Activated CD4-positive, alpha-beta T cell treated with anti-CD3 and anti-CD28 coated beads for 48 hours (primary cell): ENCODE results near the gene VWF.
"Not testable (repeated sequence)": the region's sequence is repeated elsewhere in the genome, so short reads cannot be mapped to it uniquely, and the experiment has no call there.

ENCODE experiments used
- DNase-seq: peaks from one replicate; pipeline ENCODE4 v3.0.0-alpha.2; 2020

The VWF gene

DNA sequence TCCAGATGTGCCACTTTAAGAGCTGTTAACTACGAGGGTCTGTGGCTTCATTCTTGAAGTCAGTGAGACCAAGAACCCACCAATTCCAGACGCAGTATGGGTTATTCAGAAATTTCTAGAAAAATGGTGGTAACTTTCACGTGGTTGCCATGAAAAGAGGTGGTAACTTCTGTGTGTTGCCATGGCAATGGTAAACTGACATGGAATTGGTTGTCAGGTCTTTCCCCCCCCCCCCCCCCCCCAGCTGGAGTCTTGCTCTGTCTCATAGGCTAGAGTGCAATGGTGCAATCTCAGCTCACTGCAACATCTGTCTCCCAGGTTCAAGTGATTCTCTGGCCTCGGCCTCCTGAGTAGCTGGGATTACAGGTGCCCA lies 18.8 kb upstream of the VWF start:
- DNase-seq: no peak

DNA sequence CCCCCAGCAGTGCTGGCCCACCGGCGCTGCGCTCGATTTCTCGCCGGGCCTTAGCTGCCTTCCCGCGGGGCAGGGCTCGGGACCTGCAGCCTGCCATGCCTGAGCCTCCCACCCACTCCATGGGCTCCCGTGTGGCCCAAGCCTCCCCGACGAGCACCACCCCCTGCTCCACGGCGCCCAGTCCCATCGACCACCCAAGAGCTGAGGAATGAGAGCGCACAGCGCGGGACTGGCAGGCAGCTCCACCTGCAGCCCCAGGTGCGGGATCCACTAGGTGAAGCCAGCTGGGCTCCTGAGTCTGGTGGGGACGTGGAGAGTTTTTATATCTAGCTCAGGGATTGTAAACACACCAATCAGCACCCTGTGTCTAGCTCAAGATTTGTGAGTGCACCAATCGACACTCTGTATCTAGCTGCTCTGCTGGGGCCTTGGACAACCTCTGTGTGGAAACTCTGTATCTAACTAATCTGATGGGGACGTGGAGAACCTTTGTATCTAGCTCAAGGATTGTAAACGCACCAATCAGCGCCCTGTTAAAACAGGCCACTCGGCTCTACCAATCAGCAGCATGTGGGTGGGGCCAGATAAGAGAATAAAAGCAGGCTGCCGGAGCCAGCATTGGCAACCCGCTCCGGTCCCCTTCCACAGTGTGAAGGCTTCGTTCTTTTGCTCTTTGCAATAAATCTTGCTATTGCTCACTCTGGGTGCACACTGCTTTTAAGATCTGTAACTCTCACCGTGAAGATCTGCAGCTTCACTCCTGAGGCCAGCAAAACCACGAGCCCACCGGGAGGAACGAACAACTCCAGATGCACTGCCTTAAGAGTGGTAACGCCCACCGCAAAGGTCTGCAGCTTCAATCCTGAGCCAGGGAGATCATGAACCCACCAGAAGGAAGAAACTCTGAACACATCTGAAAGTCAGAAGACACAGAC lies 18.2 kb upstream of the VWF start:
- peak; percentile 21 for DNase-seq

DNA sequence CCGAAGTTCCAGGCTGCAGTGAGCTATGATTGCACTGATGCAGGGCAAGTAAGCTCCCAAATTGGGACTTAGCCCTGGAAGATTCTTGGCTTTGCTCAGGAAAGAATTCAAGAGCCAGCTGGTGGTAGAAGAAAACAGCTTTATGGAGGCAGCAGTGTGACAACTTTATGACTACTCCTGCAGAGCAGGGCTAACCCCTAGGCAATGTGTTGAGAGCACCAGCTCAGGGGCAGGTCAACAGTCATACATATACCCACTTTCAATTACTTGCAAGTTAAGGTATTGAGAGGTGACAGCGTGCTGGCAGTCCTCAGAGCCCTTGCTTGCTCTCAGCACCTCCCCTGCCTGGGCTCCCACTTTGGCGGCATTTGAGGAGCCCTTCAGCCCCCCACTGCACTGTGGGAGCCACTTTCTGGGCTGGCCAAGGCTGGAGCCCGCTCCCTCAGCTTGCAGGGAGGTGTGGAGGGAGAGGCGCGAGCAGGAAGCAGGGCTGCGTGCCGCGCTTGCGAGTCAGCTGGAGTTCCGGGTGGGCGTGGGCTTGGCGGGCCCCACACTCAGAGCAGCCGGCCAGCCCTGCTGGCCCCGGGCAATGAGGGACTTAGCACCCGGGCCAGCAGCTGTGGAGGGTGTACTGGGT lies 17.4 kb upstream of the VWF start:
- DNase-seq: peak; percentile 42

DNA sequence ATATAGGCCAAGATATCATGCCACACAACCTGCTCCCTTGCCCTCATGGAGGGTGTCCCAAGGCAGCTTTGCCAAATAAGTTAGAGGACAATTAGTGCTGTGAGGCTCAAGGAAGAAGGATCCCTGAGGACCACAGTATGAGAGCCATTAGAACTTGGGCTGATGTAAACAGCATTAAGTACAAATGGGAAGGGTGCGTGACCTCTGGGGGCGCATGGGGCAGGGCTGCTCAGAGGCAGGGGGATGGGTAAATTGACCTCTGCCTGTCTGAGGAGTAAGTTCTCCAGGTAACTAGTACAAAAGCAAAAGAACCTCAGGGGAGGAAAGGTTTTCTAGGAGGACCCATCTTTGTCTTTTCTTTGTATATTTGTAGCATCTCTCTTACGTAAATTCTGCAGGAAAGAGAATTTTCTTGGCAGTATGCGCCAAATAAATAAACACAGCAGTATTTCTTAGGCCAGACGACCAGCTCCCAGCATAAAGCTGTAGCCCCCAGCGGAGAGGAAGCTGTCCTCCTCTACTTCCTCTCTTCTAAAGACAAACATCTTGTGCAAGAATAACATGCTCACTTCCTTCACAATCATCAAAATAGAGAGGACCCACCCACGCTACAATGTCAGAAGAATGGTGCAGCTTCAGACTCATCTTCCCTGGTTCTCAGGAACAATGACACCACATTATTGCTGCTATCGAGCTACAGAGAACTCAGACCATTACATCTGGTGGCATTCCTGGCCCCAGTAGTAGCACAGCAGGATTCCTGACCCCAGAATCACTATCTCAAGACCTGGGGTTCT lies 16.4 kb upstream of the VWF start:
- DNase-seq: peak; percentile 60

DNA sequence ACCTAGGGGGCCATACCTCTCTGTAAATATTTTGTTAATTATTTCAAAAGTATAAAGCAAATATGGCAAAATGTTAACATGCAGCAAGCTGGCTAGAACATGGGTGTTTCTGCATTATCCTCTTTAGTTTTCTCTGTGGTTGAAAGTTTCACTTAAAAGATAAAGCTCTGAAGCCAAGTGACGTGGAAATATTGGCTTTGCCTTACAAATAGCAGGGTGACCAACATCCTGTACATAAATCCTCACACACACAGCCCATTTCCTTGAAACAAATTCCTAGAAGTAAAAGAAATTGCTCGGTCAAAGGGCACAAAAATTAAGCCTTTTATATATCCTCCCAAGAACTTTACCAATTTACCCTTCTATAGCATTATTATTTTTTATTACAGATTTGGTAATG lies 10.6 kb upstream of the VWF start:
- DNase-seq: no peak

DNA sequence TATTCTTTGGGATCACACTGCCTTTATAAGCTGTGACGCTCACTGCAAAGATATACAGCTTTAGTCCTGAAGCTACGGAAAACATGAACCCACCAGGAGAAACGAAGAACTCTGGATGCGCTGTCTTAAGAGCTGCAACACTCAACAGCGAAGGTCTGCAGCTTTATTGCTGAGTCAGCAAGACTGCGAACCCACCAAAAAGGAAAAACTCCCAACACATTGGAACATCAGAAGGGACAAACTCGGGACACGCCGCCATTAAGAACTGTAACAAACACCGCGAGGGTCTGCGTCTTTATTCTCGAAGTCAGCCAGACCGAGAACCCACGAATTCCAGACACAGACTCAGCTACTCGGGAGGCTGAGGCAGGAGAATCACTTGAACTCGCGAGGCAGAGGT lies 9.2 kb upstream of the VWF start:
- DNase-seq: no peak

DNA sequence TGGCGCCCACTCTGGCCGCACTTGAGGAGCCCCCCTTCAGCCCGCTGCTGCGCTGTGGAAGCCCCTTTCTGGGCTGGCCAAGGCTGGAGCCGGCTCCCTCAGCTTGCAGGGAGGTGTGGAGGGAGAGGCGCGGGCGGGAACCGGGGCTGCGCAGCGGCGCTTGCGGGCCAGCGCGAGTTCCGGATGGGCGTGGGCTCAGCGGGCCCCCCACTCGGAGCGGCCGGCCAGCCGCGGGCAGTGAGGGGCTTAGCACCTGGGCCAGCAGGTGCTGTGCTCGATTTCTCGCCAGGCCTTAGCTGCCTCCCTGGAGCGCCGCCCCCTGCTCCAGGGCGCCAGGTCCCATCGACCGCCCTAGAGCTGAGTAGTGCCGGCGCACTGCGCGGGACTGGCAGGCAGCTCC lies 8.0 kb upstream of the VWF start:
- no peak for DNase-seq

DNA sequence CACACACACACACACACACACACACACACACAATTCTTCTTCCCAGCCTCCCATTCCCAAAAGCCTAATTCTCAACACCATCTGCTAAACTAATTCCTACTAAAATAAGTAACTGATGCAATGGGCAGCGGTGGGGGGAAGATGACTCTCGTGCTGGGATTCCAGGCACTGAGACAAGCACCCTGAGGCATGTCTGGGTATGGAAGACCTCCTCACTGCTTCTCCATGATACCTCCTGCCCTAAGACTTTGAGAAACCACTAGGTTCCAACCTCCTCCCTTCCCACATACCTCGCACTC lies 789 bp upstream of the VWF start:
- DNase-seq: no peak

DNA sequence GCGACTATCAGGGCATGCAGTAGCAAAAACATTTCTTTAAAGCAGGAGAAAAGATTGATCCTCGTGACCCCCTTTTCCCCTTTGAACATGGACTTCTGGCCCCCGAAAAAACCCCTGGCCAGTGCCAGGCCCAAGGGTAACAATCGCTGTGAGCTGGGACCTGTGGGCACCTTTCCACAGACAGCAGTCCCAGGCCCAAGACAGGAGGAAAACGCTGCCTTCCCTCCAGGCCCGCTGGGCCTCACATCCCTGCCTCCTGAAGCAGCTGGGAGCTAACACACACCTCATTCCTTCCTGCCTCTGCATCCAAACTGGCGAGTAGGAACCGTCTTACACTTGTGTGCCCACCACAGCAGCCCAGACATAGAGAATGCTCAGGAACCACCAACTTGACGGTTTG lies 1.2 kb downstream of the VWF start:
- DNase-seq: no peak

DNA sequence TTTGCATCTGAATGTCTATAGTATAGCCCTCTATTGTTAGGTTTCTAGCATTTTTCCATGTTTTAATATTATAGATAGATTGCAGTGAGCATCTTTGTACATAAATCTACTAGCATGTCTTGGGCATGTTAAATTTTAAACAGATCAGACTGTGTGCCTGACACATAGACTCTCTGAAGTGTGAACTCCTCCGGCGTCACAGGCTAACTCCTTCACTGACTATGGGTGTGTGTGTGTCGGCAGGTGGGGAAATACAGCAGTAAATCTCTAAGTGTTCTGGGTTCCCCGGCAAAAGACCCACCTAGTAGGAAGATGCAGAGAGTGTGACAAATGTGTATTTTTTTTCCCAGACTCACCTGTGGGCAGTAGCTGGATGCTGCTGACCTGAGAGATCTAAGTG lies 2.3 kb downstream of the VWF start:
- DNase-seq: no peak

DNA sequence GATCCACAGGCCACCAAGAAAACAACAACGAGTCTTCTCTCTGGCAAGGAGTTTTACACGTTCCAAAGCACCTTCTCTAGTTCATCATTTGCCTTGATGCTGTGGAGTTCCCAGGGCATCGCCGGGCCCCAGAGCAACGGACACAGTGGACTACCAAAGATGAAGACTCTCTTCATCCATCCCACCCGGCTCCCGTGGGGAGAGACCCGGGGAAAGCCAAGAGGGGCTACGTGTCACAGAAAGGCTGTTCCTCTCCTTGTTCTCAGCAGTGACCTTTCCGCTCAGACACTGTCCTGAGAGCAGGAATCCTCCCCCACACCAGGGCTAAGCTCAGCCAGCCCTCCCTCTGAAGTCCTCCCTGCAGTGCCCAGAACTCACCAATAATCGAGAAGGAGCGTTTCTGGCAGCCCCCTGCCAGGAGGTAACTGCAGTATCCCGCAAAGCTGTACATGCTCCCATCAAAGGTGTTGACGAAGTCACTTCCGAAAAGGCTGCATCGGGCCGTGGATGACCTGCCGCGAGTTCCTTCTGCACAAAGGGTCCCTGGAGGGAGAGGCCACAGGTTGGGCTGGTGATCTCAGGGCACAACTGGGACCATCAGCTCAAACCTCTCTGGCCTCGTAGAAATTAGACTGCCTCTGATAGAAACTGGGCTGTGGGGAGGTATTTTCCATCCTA lies 3.5 kb downstream of the VWF start:
- DNase-seq: no peak

DNA sequence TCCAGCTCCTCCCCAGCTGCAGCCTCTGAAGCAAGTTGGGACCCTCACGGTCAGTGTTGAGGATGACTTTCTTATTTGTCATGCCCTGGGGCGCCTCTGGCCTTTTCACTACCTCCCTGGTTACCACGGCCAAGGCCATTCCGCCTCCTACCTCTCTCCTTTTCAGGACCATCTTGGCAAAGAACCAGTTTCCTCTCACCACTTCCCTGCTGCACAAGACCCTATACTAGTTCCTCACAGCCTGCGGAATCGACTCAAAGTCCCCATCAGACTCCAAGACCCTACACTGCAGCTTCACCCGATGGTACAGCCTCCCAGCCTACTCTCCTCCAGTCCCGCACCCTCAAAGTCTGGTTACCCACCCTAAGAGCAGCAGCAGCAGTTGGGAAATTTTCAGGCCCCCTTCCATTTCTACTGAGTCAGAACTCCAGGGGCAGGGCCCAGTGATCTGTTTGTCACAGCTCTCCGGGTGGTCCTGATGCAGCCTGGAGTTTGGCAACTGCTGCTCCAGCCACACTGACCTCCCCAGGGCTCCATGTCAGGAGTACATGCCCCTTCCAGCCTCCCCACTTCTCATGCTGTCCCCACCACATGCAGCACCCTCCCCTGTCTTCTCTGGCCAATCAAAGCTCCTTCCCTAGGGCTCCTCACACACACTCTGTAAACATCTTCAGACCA lies 5.4 kb downstream of the VWF start:
- no peak for DNase-seq

DNA sequence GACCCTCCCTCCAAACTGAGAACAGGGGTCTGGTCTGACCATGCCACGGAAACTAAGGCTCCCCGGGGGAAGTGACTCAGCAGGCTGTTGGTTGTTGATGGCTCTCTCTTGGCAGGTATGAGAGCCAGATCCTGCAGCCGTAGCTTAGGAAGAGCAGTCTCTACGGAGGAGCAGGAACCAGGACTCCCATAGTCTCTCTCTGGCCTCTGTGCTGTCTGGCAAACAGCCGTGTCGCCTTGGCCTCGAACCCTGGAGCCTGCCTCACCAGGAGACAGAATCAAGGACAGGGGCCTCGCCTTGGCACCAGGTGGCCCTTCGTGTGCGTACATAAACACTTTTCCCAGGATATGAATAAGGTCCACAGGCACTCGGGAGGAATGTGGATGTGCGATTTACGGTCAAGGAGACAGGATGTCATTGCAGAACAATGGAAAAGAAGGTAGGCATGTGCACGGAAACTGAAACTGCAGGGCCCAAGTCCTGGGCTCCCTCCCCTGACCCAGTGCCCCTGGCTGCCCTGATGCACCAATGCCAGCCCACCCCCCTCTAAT lies 7.9 kb downstream of the VWF start:
- DNase-seq: no peak

DNA sequence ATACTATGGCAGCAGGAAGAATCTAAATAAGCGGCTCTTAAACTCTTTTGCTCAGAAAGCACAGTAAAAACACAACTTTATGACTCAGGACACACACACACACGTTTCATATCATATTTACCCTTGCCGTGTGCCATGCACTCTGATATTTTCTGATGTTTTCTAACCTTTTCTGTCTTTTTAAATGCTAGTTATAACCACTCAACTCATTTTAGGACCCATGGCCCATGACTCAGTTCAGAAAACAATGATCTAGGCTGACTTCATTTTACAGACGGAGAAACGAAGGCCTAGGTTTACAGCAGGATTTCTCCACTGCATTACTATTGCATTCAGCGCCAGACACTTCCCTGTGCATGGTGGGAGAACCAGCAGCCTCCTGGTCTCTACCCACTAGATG lies 9.1 kb downstream of the VWF start:
- no peak for DNase-seq

DNA sequence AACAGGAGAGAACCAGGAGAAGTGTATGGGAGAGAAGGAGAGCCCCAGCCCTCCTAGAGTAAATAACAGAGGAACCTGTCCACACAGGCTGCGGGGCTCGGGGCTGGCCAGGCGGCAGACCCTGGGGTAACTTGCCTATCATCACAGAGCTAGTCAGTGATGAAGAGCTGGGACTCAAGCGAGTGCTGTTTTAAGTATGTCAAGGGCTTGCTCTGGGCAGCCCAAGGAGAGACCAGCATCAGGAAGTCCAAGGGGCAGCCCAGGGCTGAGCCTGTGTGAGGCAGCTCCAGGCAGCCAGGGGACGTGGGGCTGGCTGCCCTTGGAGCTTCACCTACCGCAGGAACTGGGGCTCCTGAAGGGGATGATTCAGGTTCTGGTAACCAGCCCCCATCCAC lies 10.0 kb downstream of the VWF start:
- DNase-seq: no peak

DNA sequence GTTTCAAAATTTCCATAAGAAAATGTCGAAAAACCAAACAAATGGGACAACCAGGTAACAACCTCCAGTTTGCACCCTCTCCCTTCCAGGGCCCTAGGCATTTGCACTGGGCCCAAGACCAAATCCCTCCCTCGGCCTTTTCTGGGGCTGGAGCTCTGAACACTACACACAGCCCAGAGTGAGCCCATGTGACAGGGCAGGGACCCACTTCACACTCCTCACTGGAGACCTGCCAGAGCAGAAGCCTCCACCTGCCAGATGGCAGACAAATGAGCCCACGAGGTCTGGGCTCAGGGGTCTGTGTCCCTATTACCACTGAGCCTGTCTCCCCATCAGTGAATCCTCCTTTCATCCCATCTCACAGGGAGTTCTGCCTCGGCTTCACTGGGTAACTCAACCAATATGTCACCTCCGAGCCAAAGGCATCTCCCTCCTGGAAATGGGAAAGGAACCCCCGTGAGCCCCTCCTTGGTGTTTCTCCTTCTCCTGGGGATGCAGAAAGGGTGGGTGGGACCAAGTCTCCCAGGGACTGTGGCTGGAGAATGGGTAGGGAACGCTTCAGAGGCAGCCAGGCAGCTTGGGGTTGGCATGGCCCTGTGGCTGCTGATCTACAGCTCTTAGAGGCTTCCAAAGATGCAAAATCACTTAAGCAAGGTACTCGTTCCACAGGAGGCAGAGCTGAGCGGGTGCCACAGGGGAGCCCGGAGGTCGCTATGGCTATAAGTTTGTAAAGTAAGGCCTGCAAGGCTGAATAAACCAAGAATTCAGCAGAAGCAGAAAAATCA lies 10.6 kb downstream of the VWF start:
- DNase-seq: no peak

DNA sequence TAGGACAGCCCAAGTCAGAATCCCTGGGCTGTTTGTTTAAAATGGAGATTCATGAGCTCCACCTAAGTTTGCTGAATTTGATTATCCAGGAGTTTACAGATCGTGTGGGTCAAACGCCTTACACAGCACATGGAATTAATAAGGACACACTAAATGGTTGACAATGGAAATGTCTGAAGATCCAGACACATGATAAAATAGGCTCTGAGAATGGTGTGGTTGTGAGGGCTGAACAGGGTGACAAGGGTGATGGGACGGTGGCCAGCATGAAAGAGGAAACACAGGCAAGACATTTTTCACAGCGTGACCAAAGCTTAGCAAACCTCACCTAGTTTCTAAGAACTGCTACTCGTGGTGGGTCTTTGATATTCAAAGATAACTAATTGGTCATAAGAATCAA lies 12.5 kb downstream of the VWF start:
- DNase-seq: no peak

DNA sequence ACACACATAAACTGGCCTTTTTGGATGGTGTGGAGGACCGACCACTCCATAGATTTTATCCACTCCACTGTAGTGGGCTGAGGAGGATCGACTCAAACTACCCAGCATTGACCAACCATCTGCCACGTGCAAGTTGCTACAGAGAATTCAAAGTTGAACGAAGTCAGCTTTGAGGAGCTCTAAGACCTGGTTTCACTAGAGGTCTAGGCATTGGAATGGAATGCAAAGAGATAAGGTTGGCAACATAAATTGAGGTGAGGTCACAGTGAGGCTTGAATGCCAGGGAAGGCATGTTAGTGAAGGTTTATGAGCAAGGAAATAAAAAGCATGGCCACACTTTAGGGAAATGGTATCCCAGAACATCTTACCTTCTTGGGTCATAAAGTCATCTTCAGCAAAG lies 14.5 kb downstream of the VWF start:
- no peak for DNase-seq

DNA sequence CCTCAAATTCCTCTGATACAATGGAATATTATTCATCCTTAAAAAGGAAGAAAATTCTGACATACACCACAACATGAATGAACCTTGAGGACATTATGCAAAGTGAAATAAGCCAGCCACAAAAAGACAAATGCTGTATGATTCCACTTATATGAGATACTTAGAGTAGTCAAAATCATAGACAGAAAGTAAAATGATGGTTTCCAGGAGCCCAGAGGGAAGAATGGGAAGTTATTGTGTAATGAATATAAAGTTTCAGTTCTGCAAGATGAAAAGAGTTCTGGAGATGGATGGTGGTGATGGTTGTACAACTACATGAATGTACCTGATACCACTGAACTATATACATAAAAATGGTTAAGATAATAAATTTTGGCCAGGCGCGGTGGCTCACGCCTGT lies 18.3 kb downstream of the VWF start:
- DNase-seq: no peak

DNA sequence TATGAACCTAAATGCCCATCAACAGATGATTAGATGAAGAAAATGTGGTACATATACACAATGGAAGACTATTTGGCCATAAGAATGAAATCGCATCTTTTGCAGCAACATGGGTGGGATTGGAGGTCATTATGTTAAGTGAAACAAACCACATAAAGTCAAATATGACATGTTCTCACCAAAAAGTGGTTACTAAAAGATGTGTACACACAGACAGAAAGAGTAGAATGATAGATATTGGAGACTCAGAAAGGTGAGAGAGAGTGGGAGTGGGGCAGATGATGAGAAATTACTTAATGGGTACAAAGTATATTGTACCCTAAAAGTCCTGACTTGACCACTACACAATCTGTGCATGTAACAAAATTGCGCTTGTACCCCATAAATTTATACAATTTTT lies 19.6 kb downstream of the VWF start:
- no peak for DNase-seq

DNA sequence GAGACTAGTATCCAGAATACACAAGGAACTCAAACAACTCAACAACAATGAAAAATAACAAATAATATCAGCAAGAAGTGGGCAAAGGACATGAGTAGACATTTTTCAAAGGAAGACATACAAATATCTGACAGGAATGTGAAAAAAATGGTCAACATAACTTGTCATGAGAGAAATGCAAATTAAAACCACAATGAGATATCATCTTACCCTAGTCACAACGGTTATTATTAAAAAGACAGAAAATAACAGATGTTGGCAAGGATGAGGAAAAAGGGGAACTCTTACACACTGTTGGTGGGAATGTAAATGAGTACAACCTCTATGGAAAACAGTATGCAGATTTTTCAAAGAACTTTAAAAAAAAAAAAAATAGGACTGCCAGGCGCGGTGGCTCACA lies 20.4 kb downstream of the VWF start:
- no peak for DNase-seq

DNA sequence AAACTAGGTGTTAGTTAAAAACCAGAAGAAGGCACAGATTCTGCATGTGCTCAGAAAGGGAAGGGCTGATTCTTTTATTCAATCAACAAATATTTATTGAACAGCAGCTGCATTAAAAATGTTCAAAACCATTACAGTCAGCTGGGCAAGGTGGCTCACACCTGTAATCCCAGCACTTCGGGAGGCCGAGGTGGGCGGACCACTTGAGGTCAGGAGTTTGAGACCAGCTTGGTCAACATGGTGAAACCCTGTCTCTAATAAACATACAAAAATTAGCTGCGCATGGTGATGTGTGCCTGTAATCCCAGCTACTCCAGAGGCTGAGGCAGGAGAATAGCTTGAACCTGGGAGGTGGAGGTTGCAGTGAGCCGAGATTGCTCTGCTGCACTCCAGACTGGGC lies 22.4 kb downstream of the VWF start:
- DNase-seq: not testable (repeated sequence)
